Measurements from ENCODE around the gene AKNA. TPM values are rescaled to one million over a fixed set of nuclear protein-coding genes. Genes with fewer than 3 reads are reported as not detected.

Gene AKNA
- total RNA-seq, 1 experiment from 2014 or later: 20.6 TPM

- Histone ChIP-seq H3K9ac (ENCODE audit: low read length) (no peak overlapping the region), H4K20me1 (ENCODE audit: insufficient read depth) (no peaks in the 10 kb centered on the region), H2AFZ (ENCODE audit: low read depth, low read length, poor library complexity, severe bottlenecking) (no peak overlapping the region), H3K4me1 (ENCODE audit: control insufficient read depth in 1 of 2, insufficient read depth in 2 of 2, low read length in 2 of 2) (no peaks in the 10 kb centered on the region), H3K9me3 (ENCODE audit: control insufficient read depth in 1 of 2, insufficient read depth in 1 of 2, low read depth in 1 of 2, low read length in 2 of 2) (no peaks in the 10 kb centered on the region), H3K4me3 (replicated peaks in 1 of 2; ENCODE audit: low read depth in 1 of 2, low read length in 2 of 2) (no peak overlapping the region), H3K27ac (ENCODE audit: low read depth, low read length) (no peak overlapping the region), H3K36me3 (ENCODE audit: control insufficient read depth in 1 of 2, insufficient read depth in 2 of 2, low read length in 2 of 2) (no peaks in the 10 kb centered on the region), H3K27me3 (ENCODE audit: insufficient read depth, low read length) (no peaks in the 10 kb centered on the region), H3K9me2 (ENCODE audit: insufficient read depth) (no peaks in the 10 kb centered on the region), H3K79me2 (ENCODE audit: insufficient read depth, low read length) (no peaks in the 10 kb centered on the region), H3K4me2 (ENCODE audit: low read length) (no peak overlapping the region)
- no peak for DNase-seq (ENCODE audit: low read depth, low spot score)
- ATAC-seq: no peak
- intact Hi-C loops (cut with micrococcal nuclease): loop anchor here (5.0 kb wide), 1 partner anchor 677 kb away; no protein-coding TSS in a partner anchor
- TF ChIP-seq YY1 (IDR thresholded peaks at IDR 0.05; ENCODE audit: extremely low read depth, insufficient replicate concordance, low read depth, low read length) (no peak), ATF3 (IDR thresholded peaks at IDR 0.05) (no peak), TCF7L2 (IDR thresholded peaks at IDR 0.05; ENCODE audit: borderline replicate concordance, extremely low read depth, insufficient read depth, insufficient read length) (no peak), CEBPB (IDR thresholded peaks at IDR 0.05; ENCODE audit: low read depth) (no peak), JUND (IDR thresholded peaks at IDR 0.05) (no peak), EZH2 (IDR thresholded peaks at IDR 0.05) (no peak), SRF (IDR thresholded peaks at IDR 0.05; ENCODE audit: low read depth) (no peak), ELF1 (IDR thresholded peaks at IDR 0.05; ENCODE audit: borderline replicate concordance, low read depth) (no peak), RAD21 (IDR thresholded peaks at IDR 0.05; ENCODE audit: low read depth) (no peak), EZH2phosphoT487 (IDR thresholded peaks at IDR 0.05; ENCODE audit: borderline replicate concordance) (no peak)
- TF ChIP-seq, protein P1, sequence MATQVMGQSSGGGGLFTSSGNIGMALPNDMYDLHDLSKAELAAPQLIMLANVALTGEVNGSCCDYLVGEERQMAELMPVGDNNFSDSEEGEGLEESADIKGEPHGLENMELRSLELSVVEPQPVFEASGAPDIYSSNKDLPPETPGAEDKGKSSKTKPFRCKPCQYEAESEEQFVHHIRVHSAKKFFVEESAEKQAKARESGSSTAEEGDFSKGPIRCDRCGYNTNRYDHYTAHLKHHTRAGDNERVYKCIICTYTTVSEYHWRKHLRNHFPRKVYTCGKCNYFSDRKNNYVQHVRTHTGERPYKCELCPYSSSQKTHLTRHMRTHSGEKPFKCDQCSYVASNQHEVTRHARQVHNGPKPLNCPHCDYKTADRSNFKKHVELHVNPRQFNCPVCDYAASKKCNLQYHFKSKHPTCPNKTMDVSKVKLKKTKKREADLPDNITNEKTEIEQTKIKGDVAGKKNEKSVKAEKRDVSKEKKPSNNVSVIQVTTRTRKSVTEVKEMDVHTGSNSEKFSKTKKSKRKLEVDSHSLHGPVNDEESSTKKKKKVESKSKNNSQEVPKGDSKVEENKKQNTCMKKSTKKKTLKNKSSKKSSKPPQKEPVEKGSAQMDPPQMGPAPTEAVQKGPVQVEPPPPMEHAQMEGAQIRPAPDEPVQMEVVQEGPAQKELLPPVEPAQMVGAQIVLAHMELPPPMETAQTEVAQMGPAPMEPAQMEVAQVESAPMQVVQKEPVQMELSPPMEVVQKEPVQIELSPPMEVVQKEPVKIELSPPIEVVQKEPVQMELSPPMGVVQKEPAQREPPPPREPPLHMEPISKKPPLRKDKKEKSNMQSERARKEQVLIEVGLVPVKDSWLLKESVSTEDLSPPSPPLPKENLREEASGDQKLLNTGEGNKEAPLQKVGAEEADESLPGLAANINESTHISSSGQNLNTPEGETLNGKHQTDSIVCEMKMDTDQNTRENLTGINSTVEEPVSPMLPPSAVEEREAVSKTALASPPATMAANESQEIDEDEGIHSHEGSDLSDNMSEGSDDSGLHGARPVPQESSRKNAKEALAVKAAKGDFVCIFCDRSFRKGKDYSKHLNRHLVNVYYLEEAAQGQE (IDR thresholded peaks at IDR 0.05; ENCODE audit: low read depth): no peak
- ChIA-PET RAD21 (ENCODE audit: low non-redundant PET in 1 of 2, low total read pairs in 2 of 2, uncharacterized antibody in 2 of 2, unreplicated experiment in 2 of 2) (no interaction called here), POLR2A (no interaction called here), CTCF (no interaction called here)
- no TSS peak for BruUV-seq (replicated peaks)
These were observed 52.0 kb downstream of the AKNA start for GRCh38 chr9:114335745-114336144.
